ENCODE data around the gene CSKMT. TPM values are rescaled to one million over a fixed set of nuclear protein-coding genes. Genes with fewer than 3 reads are reported as not detected.
A peak's percentile ranks its signal among the peaks of the same experiment; 100 is the strongest.

The CSKMT gene
- total RNA-seq, 2 experiments from 2014 or later: 17.8 to 18.8 TPM

- no peak for DNase-seq
- H3K36me3 ChIP-seq (ENCODE audit: insufficient read depth, low read length): peaks cover 46% of the 10 kb centered on the region
- POLR2A ChIA-PET: interaction anchor here (0.6 to 7.0 kb wide), 27 partner anchors 8 to 234 kb away, joined by 3 to 77 read pairs (median 4); partner anchors contain the start of genes B3GAT3, C11orf98, CSKMT and EEF1G
- H3K27ac ChIP-seq (ENCODE audit: low read depth in 1 of 2, low read length in 2 of 2): peak overlapping the region in 1 of 2 donors; percentile 82
- no peaks in the 10 kb centered on the region for H3K27me3 ChIP-seq (ENCODE audit: control insufficient read depth in 1 of 2, insufficient read depth in 2 of 2, low read length in 2 of 2)
- intact Hi-C loops (cut with DNase I, micrococcal nuclease): loop anchor here in 1 of 2 experiments (1.0 to 2.0 kb wide), 5 partner anchors 19 to 62 kb away; partner anchors contain the start of genes EML3 and MTA2
- Mint-ChIP-seq H3K36me3 (ENCODE audit: low read depth) (peaks cover 33% of the 10 kb centered on the region), H3K27ac (peak overlapping the region; percentile 99), H3K4me1 (ENCODE audit: low read depth) (peaks cover 29% of the 10 kb centered on the region), H3K4me3 (peak overlapping the region; percentile 96), H3K9me3 (no peaks in the 10 kb centered on the region), H3K27me3 (no peaks in the 10 kb centered on the region)
- peak overlapping the region; percentile 98 for H3K4me3 ChIP-seq (ENCODE audit: low read length)
- CTCF ChIA-PET: interaction anchor here (0.6 to 1.9 kb wide), 4 partner anchors 18 to 222 kb away, joined by 3 to 7 read pairs (median 5); partner anchors contain the start of genes C11orf98, CSKMT and TUT1
- no peak for ATAC-seq (ENCODE audit: poor library complexity)
- H3K4me1 ChIP-seq (ENCODE audit: insufficient read depth, low read length): peaks cover 44% of the 10 kb centered on the region
- TF ChIP-seq, protein P1, sequence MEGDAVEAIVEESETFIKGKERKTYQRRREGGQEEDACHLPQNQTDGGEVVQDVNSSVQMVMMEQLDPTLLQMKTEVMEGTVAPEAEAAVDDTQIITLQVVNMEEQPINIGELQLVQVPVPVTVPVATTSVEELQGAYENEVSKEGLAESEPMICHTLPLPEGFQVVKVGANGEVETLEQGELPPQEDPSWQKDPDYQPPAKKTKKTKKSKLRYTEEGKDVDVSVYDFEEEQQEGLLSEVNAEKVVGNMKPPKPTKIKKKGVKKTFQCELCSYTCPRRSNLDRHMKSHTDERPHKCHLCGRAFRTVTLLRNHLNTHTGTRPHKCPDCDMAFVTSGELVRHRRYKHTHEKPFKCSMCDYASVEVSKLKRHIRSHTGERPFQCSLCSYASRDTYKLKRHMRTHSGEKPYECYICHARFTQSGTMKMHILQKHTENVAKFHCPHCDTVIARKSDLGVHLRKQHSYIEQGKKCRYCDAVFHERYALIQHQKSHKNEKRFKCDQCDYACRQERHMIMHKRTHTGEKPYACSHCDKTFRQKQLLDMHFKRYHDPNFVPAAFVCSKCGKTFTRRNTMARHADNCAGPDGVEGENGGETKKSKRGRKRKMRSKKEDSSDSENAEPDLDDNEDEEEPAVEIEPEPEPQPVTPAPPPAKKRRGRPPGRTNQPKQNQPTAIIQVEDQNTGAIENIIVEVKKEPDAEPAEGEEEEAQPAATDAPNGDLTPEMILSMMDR (IDR thresholded peaks at IDR 0.05): no peak
- no peaks in the 10 kb centered on the region for H3K9me3 ChIP-seq (ENCODE audit: control insufficient read depth in 1 of 2, insufficient read depth in 1 of 2, low read length in 2 of 2)
Observed at GRCh38 chr11:62646825-62647608, 18.1 kb upstream of the CSKMT start.

DNA sequence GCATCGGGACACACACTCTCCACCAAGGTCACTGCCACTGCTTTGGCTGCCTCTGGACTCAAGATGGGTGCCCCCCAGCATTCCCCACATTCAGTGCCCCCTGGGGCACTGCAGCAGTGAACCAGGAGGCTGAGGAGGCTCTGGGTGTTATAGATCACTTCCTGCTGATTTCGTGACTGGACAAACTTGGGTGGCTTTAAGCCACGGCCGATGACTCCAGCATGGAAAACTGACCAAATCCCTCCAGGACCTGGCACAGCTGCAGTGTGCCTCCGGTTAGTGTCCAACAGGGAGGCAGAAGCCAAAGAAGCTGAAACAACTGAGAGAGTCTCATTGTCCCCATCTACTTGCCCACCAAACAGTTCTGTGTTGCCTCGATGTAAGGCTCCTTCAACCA is 17.5 kb upstream of the CSKMT start:
- peak overlapping the region; percentile 11 for H3K4me3 Mint-ChIP-seq

More for the DNA sequence above, 17.5 kb upstream of the CSKMT start:
- Histone ChIP-seq H3K27me3 (ENCODE audit: control insufficient read depth in 1 of 2, insufficient read depth in 2 of 2, low read length in 2 of 2) (no peaks in the 10 kb centered on the region), H3K27ac (ENCODE audit: low read depth in 1 of 2, low read length in 2 of 2) (no peak overlapping the region), H3K9me3 (ENCODE audit: control insufficient read depth in 1 of 2, insufficient read depth in 1 of 2, low read length in 2 of 2) (no peaks in the 10 kb centered on the region), H3K36me3 (ENCODE audit: insufficient read depth, low read length) (peaks cover 44% of the 10 kb centered on the region), H3K4me3 (ENCODE audit: low read length) (no peak overlapping the region), H3K4me1 (ENCODE audit: insufficient read depth, low read length) (peaks cover 47% of the 10 kb centered on the region)
- H3K27me3 Mint-ChIP-seq: no peaks in the 10 kb centered on the region
- TF ChIP-seq, protein P1 (IDR thresholded peaks at IDR 0.05): no peak
- H3K36me3 Mint-ChIP-seq (ENCODE audit: low read depth): peaks cover 35% of the 10 kb centered on the region
- ChIA-PET POLR2A (interaction anchor here (0.6 to 7.0 kb wide), 7 partner anchors 15 to 104 kb away, joined by 3 to 77 read pairs (median 5); partner anchors contain the start of genes C11orf98, CSKMT, EEF1G and HNRNPUL2), CTCF (no interaction called here)
- no peak for DNase-seq
- no peak for ATAC-seq (ENCODE audit: poor library complexity)
- H3K4me1 Mint-ChIP-seq (ENCODE audit: low read depth): peaks cover 33% of the 10 kb centered on the region
- intact Hi-C loops (cut with DNase I, micrococcal nuclease): loop anchor here in 1 of 2 experiments (1.0 to 2.0 kb wide), 4 partner anchors 19 to 61 kb away; partner anchors contain the start of gene MTA2
- no peaks in the 10 kb centered on the region for H3K9me3 Mint-ChIP-seq
- no peak overlapping the region for H3K27ac Mint-ChIP-seq

All from CD4-positive, alpha-beta T cell (primary cell).